Fibroblast of lung (primary cell): ENCODE results near the gene BCL6B.

Source experiments
- EZH2 ChIP-seq: IDR thresholded peaks from 2 replicates; pipeline ENCODE4 v1.5.1; 2012; ENCODE audit warnings: low read length, control low read depth, mild to moderate bottlenecking; ENCODE audit errors: missing control alignments
- TF ChIP-seq, protein P1 (sequence below), 2 donors: IDR thresholded peaks in 1 of 2; conservative IDR thresholded peaks in 1 of 2; 1 replicate in 1 of 2; 2 replicates in 1 of 2; pipeline ENCODE4 v1.5.1; 2011 to 2012; ENCODE audit warnings: low read length in 2 of 2, control low read depth in 1 of 2, inconsistent platforms in 1 of 2, low read depth in 1 of 2, mild to moderate bottlenecking in 1 of 2

DNA sequence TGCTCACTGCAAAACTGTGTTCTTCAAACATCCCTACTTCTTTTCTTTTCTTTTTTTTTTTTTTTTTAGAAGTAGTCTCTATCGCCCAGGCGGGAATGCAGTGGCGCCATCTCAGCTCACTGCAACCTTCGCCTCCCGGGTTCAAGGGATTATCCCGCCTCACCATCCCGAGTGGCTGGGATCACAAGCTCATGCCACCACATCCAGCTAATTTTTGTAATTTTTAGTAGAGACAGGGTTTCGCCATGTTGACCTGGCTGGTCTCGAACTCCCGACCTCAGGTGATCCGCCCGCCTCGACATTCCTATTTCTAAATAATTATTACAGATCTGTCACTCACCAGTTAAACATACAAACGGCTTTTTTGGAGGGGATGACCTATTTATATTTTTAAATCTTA, 11.4 kb upstream of the BCL6B start:
- TF ChIP-seq, protein P1, sequence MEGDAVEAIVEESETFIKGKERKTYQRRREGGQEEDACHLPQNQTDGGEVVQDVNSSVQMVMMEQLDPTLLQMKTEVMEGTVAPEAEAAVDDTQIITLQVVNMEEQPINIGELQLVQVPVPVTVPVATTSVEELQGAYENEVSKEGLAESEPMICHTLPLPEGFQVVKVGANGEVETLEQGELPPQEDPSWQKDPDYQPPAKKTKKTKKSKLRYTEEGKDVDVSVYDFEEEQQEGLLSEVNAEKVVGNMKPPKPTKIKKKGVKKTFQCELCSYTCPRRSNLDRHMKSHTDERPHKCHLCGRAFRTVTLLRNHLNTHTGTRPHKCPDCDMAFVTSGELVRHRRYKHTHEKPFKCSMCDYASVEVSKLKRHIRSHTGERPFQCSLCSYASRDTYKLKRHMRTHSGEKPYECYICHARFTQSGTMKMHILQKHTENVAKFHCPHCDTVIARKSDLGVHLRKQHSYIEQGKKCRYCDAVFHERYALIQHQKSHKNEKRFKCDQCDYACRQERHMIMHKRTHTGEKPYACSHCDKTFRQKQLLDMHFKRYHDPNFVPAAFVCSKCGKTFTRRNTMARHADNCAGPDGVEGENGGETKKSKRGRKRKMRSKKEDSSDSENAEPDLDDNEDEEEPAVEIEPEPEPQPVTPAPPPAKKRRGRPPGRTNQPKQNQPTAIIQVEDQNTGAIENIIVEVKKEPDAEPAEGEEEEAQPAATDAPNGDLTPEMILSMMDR (conservative IDR thresholded peaks at IDR 0.05 in 1 of 2, IDR thresholded peaks at IDR 0.05 in 1 of 2; ENCODE audit: low read depth in 1 of 2, low read length in 2 of 2): no peak
- no peak for TF ChIP-seq EZH2
